ENCODE measurements around the gene CYP2U1.

CYP2U1 gene

DNA sequence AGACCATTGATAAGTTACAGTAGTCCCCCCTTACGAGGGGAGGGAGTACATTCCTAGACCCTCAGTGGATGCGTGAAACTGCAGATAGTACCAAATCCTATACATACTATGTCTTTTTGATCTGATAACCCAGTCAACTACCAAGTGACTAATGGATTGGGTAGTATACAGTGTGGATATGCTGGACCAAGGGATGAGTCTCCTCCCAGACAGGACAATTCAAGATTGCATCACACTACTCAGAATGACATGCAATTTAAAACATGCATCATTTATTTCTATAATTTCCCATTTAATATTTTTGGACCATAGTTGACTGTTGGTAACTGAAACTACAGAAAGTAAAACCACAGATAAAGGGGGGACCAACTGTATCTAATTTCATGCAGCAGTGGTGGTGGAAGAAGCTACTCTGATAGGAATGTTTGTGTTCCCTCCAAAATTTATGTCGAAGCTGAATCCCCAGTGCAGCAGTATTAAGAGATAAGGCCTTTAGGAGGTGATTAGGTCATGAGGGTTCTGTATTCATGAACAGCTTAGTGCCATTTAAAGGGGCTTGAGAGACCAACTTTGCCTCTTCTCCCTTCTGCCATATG lies 70.3 kb downstream of the CYP2U1 start:
- TF ChIP-seq, protein P1, sequence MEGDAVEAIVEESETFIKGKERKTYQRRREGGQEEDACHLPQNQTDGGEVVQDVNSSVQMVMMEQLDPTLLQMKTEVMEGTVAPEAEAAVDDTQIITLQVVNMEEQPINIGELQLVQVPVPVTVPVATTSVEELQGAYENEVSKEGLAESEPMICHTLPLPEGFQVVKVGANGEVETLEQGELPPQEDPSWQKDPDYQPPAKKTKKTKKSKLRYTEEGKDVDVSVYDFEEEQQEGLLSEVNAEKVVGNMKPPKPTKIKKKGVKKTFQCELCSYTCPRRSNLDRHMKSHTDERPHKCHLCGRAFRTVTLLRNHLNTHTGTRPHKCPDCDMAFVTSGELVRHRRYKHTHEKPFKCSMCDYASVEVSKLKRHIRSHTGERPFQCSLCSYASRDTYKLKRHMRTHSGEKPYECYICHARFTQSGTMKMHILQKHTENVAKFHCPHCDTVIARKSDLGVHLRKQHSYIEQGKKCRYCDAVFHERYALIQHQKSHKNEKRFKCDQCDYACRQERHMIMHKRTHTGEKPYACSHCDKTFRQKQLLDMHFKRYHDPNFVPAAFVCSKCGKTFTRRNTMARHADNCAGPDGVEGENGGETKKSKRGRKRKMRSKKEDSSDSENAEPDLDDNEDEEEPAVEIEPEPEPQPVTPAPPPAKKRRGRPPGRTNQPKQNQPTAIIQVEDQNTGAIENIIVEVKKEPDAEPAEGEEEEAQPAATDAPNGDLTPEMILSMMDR (IDR thresholded peaks at IDR 0.05; ENCODE audit: low read depth, low read length, missing control alignments), result no peak
- DNase-seq (ENCODE audit: low read depth), result no peak
- no peak overlapping the region for H3K4me3 ChIP-seq (ENCODE audit: low read depth, low read length)
- in situ Hi-C loops (cut with HindIII; ENCODE audit: low sequenced_read_pairs), result no loop called here
